ENCODE measurements around the gene DPP6. TPM values are rescaled to one million over a fixed set of nuclear protein-coding genes. Genes with fewer than 3 reads are reported as not detected.

DPP6 gene
- total and polyA plus RNA-seq, 9 of the 15 experiments (the other 6 are each of a cell fraction or from before 2014, with no cell fraction given): not detected

DNA sequence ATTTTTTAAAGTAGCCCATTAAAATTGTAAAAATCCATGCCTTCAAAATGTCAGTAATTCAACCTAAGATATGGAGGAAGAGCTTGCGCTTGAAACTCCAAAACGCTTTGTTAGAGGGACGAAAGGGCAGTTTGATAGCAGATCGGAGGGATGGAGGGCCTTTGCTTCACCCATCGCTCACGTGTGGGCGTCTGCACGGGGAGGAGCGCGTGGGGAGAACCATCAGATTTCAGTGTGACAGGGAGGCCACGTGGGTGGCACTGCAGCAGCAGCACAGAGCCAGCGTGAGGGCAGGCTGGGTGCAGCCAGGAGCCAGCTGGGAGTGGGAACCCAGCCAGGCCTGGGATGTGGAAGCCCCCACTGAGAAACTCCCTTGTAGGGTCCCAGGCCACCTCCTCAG lies 625.3 kb downstream of the DPP6 start (continued):
- TF ChIP-seq, protein P1, sequence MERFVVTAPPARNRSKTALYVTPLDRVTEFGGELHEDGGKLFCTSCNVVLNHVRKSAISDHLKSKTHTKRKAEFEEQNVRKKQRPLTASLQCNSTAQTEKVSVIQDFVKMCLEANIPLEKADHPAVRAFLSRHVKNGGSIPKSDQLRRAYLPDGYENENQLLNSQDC (CRISPR knock-in tag; IDR thresholded peaks at IDR 0.05): no peak
- no peak for TF ChIP-seq ZSCAN29 (IDR thresholded peaks at IDR 0.05)
- TF ChIP-seq ZNF785 (CRISPR knock-in tag; IDR thresholded peaks at IDR 0.05): no peak
- TF ChIP-seq ZNF436 (CRISPR knock-in tag; IDR thresholded peaks at IDR 0.05): no peak
- TF ChIP-seq, protein P2, sequence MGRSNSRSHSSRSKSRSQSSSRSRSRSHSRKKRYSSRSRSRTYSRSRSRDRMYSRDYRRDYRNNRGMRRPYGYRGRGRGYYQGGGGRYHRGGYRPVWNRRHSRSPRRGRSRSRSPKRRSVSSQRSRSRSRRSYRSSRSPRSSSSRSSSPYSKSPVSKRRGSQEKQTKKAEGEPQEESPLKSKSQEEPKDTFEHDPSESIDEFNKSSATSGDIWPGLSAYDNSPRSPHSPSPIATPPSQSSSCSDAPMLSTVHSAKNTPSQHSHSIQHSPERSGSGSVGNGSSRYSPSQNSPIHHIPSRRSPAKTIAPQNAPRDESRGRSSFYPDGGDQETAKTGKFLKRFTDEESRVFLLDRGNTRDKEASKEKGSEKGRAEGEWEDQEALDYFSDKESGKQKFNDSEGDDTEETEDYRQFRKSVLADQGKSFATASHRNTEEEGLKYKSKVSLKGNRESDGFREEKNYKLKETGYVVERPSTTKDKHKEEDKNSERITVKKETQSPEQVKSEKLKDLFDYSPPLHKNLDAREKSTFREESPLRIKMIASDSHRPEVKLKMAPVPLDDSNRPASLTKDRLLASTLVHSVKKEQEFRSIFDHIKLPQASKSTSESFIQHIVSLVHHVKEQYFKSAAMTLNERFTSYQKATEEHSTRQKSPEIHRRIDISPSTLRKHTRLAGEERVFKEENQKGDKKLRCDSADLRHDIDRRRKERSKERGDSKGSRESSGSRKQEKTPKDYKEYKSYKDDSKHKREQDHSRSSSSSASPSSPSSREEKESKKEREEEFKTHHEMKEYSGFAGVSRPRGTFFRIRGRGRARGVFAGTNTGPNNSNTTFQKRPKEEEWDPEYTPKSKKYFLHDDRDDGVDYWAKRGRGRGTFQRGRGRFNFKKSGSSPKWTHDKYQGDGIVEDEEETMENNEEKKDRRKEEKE (IDR thresholded peaks at IDR 0.05; ENCODE audit: borderline replicate concordance in 1 of 2, control insufficient read depth in 1 of 2, low read depth in 2 of 2, low read length in 1 of 2): no peak
- no peak for TF ChIP-seq NR2C2 (CRISPR knock-in tag; IDR thresholded peaks at IDR 0.05)
- TF ChIP-seq NR2C2 (tag; IDR thresholded peaks at IDR 0.05): no peak
- TF ChIP-seq ATF7 (IDR thresholded peaks at IDR 0.05): 0 out of 2 replicates have a peak, but pooled peaks have one; percentile 11
- TF ChIP-seq SP2 (IDR thresholded peaks at IDR 0.05; ENCODE audit: extremely low read depth, low read depth, low read length, poor library complexity, severe bottlenecking): no peak
- no peak for TF ChIP-seq PCBP2 (IDR thresholded peaks at IDR 0.05; ENCODE audit: low read depth, low read length, poor library complexity, severe bottlenecking)
- no peak for TF ChIP-seq CBX8 (IDR thresholded peaks at IDR 0.05; ENCODE audit: borderline replicate concordance, extremely low read depth, low read depth, low read length, poor library complexity, severe bottlenecking)
- TF ChIP-seq, protein P3, sequence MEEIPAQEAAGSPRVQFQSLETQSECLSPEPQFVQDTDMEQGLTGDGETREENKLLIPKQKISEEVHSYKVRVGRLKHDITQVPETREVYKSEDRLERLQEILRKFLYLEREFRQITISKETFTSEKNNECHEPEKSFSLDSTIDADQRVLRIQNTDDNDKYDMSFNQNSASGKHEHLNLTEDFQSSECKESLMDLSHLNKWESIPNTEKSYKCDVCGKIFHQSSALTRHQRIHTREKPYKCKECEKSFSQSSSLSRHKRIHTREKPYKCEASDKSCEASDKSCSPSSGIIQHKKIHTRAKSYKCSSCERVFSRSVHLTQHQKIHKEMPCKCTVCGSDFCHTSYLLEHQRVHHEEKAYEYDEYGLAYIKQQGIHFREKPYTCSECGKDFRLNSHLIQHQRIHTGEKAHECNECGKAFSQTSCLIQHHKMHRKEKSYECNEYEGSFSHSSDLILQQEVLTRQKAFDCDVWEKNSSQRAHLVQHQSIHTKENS (CRISPR knock-in tag; IDR thresholded peaks at IDR 0.05): no peak
- no peak for TF ChIP-seq NFATC3 (IDR thresholded peaks at IDR 0.05)
- TF ChIP-seq SAFB2 (IDR thresholded peaks at IDR 0.05; ENCODE audit: borderline replicate concordance, low read depth, low read length, severe bottlenecking): no peak
- TF ChIP-seq NCOA2 (IDR thresholded peaks at IDR 0.05; ENCODE audit: partially characterized antibody in 2 of 2): no peak
- TF ChIP-seq MTA1 (IDR thresholded peaks at IDR 0.05; ENCODE audit: borderline replicate concordance): no peak
- TF ChIP-seq KLF6 (CRISPR knock-in tag; IDR thresholded peaks at IDR 0.05; ENCODE audit: borderline replicate concordance): peak; percentile 33; the same call in 1 of the 2 replicates
- peak; percentile 45; the same call in 1 of the 2 replicates for TF ChIP-seq MXI1 (IDR thresholded peaks at IDR 0.05; ENCODE audit: low read depth, low read length)
- no peak for TF ChIP-seq KDM5B (IDR thresholded peaks at IDR 0.05; ENCODE audit: insufficient replicate concordance, low read depth, low read length)
- TF ChIP-seq SMARCA4 (IDR thresholded peaks at IDR 0.05): no peak
- no peak for TF ChIP-seq PHF21A (IDR thresholded peaks at IDR 0.05; ENCODE audit: borderline replicate concordance, low read depth)
- no peak for TF ChIP-seq BCOR (IDR thresholded peaks at IDR 0.05)
- TF ChIP-seq U2AF1 (optimal IDR thresholded peaks at IDR 0.05; ENCODE audit: low read depth, low read length): no peak
- TF ChIP-seq SRSF3 (IDR thresholded peaks at IDR 0.05; ENCODE audit: insufficient read depth, low read length): no peak
- TF ChIP-seq ZFP30 (CRISPR knock-in tag; IDR thresholded peaks at IDR 0.05; ENCODE audit: borderline replicate concordance): no peak
- TF ChIP-seq CREBBP (IDR thresholded peaks at IDR 0.05; ENCODE audit: low read depth, low read length): no peak
- no peak for TF ChIP-seq NUFIP1 (IDR thresholded peaks at IDR 0.05; ENCODE audit: partially characterized antibody)
